HEK293T (cell line): ENCODE measurements around the gene NKD2.

Source experiments
- ELF4 ChIP-seq: fragments of 450-650 bp; IDR thresholded peaks from 2 replicates; pipeline ENCODE4 v1.6.1; 2017; ENCODE audit warnings: antibody characterized with exemption
- HDGF ChIP-seq: fragments of 450-650 bp; IDR thresholded peaks from 2 replicates; pipeline ENCODE4 v1.6.1; 2017; ENCODE audit warnings: antibody characterized with exemption, borderline replicate concordance

GRCh38 chr5:1083823-1084605 lies 75.4 kb downstream of the NKD2 start:
- TF ChIP-seq ELF4, result no peak
- no peak for TF ChIP-seq HDGF
